Activated CD4-positive, alpha-beta T cell treated with anti-CD3 and anti-CD28 coated beads, Interleukin-2, Interleukin-4, amounts not matched to agents 100 ng/mL and 50 ng/mL, durations not matched to agents 16 hours and 8 hours (primary cell): ENCODE results near the gene PDGFD.

Experiments
- DNase-seq: peaks from one replicate; pipeline ENCODE4 v3.0.0-alpha.2; 2020; ENCODE audit warnings: low spot score

PDGFD gene

DNA sequence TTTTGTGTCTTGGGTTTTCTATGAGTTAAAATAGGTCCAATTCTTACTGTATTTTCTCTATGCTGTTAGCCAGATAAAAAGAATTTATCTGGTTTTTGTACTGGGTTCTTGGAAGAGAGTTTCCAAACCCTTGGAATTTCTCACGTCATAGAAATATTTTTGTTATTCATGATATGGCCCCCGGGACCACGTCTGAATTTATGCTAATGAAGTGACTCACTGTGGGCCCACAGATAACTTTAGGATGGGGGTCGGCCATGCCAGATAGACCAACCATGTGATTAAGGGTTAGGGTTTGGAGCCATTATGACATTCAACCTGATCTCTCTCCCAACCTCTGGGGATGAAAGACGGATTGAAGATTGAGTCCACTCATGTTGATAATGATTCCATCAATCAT, 163.1 kb downstream of the PDGFD start:
- DNase-seq: no peak

DNA sequence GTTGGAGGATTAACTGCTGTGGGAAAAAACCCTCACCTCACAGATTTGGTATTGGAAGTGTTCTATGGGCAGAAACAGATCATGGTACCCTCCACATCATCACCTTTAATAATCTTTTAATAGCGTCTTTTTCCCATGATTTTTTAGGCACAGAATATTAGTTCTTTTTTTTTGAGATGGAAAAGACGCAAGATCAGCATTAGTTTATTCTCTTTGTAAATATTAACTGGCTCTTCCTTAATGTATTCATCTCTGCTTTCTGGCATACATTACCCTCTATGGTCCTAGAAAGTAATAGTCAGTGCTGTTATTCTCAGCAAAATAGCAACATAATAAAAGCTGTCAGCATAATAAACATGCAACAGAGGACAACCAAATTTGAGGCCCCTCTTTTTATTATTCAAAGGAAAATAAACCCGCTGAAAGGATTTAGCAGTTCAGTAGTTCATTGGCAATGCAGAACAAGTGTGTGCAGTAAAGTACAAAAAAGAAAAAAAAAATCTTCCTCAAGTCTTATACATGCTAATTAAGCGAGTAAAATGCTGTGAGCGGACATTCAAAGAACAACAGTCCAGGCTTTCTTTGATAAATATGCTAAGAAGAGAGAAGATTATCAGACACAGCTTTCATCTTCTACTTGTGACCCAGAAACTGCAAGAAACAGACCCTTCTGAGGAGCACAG, 165.0 kb downstream of the PDGFD start:
- DNase-seq: no peak

GRCh38 chr11:103997082-103997481, 166.9 kb downstream of the PDGFD start:
- DNase-seq: no peak

DNA sequence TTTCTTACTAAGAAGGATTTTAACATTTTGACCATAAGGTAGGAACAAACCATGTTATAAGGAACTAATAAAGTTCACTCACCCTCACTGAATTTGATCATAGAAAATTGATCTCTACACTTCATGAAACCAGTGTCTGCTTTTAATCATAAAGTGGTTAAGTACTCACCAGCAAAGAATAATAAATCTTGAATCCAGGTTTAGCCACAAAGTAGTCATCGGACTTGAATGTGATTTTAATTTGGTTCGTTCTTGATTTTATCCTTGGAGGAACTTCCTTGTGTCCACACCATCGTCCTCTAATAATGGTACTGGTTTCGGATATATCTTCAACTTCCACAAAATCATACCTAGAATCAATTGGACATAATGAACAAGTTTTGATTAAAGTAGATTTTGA, 168.1 kb downstream of the PDGFD start:
- no peak for DNase-seq

- DNase-seq: no peak
These were observed 169.4 kb downstream of the PDGFD start for GRCh38 chr11:103994518-103994917.

DNA sequence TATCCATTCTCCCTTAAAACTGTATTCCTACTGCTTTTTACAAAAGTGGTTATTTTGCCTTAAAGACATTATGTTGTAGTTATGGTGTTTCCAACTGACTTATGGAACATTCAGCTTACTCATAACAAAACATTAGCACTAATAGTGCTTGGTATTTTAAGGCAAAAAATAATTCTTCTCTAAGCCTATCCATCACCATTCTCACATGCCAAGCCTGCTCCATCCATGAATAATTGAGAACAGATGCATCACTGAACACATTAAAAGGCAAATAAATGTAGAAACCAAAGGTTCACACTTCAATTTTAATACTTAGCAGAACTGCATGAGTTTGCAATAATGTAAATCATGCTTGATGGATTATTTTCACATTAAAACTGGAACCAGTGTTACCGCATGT, 169.9 kb downstream of the PDGFD start:
- no peak for DNase-seq

DNA sequence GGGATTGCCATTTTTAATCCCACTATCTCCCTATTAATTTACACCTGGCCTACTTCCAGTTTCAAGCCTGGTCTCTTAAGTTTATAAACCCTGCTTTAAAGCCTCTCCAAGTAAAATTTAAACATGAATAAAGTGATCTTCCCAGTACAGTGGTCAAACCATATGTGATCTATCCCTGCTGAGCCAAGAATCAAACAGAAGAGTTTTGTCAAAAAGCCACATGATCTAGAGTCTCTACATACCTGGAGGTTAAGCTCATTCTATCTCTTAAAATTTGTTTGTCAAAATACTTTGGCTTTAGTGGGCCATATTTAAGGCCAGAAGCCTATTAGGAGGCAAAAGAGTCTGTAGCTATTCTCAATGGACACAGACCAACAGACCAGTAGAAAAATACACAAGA, 170.4 kb downstream of the PDGFD start:
- DNase-seq: no peak

DNA sequence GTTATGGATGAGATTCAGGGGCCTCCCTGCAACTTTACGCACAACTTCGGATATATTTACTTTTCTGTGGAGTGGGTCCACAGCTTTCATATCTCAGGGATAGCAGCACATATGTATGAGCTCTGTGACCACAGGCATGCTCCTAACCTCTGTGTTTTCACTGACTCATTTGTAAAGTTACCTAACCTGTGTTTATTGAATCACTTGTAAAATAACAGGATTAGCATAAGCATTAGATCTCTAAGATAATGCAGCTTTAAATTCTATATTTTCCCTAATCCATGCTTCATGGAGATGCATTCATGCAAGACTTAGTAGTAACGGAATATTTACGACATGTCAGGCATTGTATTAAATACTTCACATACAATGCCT, 175.4 kb downstream of the PDGFD start:
- no peak for DNase-seq

DNA sequence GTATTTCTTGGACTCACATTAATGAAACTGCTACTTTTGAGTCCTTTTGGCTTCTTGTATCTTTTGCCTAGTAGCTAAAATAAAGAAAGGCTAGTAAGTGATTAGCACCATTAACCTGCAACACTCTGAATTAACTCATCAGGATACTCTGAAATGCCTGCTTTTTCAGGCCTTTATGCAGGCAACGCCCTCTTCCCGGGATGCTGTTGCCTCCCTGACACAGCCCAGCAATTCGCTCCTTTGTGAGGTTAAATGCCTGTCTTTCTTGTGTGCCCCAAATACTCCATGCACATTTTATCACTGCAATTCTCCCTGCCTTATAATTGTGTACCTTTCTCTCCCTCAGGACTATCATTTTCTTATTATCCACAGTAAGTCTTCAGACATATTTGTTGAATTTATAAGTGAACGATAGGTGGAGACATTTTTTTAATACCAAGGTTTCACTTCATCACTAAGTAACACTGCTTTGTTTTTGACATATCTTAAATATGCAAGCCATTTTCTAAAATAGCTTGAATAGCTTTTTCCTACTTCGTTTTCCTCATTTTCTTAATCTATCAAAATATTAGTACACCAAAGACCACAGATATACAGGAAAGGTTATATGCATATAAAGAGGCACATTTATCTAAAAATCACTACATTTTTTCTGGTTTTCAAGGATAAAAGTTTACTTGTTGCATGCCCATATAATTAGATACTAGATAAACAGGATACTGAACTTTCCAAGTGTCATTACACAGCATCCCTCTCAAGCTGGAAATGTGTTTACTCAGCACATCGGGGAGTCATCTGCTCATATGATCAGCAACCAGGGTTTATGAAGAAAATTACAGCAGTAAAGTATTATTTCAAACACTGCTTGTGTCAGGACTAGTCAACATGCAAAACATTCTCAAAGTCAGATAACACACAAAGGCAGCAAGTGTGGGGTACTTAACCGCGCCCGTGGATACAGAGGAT, 176.0 kb downstream of the PDGFD start:
- DNase-seq: no peak

DNA sequence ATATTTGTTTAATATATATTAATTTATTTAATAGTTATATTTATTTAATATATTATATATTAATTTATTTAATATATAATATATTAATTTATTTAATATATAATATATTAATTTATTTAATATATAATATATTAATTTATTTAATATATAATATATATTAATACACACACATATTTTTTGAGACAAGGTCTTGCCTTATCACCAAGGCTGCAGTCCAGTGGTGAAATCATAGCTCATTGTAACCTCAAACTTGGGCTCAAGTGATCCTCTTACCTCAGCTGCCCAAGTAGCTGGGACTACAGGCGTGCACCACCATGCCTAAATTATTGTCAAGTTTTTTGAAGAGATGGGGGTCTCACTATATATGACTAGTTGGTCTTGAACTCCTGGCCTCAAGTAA, 178.9 kb downstream of the PDGFD start:
- DNase-seq: no peak

DNA sequence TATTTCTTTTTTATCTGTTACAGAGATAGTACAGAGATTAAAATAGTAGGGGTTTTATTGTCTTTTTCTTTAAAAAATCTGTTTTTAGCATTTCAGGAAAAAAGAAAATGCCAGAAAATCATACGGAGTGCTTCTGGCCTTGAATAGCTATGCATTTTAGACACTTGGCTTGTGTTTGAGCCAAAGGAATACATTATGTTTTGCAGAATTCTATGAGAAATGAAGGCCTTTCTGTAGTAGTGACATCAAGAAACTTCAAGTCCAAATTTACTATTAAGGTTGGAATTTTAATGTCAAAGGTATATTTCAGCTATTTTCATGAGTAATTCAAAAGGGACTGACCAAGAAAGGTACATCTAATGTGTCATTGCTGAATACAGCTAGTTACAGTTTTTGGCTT, 183.8 kb downstream of the PDGFD start:
- DNase-seq: no peak

DNA sequence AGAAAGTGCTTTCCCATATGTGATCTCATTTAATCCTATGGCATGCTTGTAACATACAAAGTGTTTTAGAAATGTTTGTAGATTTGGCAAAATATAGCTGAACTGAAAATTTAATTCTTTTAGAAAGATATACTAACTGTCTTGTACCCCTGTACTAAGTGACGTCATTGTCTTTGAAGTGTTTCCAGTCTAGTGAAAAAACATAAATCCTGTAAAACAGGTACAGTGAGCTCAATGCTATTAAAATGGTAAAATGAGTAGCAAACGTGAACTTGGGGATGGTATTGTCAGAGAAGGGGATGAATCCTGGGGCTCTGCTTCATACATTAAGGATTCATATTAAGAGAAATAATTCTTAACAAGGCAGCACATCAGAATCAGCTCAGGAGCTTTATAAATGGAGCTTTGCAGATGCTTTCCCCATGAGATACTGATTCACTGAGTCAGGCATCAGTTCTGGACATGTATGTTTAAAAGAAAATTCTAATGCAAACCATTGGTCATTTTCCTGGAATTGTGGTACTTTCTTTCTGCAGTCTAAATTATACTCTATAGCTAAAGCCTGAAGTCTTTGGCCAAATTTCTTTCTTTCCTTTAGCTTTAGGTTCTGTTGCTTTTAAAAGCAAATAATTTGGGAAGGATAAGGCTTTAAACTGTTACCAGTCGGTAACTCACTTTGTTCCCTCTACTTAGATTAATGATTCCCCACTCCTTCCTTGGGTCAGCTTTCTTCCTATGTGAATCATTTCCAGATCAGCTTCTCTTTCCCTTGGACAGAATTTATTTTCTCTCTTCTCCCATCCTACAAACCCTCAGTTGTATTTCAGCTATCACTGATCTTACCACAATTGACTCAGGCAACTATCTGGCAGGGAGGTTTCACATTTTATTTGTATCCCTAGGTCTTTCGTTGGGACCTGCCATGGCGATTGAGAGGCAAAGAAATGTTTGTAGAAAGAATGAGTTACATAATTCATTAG, 185.0 kb downstream of the PDGFD start:
- DNase-seq: no peak

- no peak for DNase-seq
These were observed 191.9 kb downstream of the PDGFD start for GRCh38 chr11:103972013-103972412.

DNA sequence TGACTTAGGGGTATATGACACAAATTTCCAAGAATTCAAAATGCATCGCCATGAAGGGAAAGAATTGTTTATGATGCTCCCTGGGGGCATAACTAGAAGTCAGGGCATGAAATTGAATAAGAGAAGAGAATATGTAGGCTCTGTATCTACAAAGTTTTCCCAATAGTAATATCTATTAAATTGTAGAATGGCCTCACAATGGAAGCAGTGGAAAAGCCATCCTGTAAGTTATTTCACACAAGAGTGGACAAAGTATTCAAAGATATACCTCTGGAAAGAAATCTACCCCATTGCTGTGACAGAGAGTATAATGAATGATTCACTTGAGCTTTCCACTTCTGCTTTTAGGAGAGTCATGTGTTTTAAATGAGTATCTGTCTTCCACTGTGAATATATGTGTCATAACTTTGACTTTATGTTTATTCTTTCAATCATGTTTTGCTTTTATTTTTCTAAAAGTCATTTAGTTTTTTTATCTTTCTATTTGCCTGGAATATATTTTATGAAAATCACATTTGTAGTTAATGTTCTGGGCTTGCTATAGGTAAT, 193.2 kb downstream of the PDGFD start:
- DNase-seq: no peak

DNA sequence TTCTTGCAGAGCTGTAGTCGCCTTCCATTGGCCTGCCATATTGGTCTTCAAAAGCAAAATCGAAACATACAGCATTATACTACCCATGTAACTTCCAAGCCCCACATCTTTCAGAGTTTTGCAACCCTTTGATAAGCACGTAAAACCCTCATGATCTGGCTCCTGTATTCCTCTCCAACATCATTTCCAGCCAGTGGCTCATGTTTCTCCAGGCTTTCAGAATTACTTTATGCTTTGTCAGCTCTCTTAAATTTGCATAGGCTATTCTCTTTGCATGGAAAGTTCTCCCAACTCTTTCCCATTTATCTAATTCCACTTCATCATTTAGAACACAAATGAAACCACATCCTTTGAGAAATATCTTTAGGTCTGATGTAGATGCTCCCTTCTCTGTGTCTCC, 195.3 kb downstream of the PDGFD start:
- DNase-seq: no peak

GRCh38 chr11:103967985-103968384, 196.0 kb downstream of the PDGFD start:
- no peak for DNase-seq

GRCh38 chr11:103964390-103964789, 199.6 kb downstream of the PDGFD start:
- no peak for DNase-seq

DNA sequence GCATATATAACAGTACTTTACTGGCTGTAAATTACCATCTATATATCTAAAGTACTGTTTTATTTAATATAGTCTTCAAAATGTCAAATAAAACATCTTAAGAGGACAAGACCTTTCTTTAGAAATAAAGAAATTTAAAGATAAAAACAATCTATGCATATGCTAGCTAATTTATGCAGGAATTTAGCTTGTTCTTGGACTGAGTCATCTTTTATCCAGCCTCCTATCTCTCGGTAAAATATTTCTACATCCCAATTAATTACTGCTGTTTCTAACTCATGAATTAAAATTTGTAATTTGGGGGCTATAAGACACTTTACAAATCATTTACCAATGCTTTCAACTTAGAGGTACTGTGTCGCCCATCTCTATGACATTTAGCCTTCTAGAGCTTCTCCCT, 200.3 kb downstream of the PDGFD start:
- DNase-seq: no peak

DNA sequence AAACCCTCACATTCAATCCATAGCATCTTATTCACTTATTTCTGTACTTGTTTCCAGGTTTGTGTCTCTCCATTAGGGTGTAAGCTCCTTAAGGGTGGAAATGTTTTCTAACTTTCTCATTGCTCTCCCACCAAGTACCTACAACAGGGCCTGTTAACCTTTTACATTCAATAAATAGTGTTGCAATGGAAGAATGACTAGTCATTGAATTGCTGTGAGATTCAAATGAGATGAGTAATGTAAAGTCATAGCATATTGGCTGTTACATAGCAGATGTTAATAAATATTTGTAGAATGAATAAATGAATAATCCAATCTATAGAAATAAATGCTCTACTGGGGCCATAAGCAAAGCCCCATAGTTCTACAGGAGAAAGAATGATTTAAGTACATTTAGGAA, 202.9 kb downstream of the PDGFD start:
- DNase-seq: no peak

DNA sequence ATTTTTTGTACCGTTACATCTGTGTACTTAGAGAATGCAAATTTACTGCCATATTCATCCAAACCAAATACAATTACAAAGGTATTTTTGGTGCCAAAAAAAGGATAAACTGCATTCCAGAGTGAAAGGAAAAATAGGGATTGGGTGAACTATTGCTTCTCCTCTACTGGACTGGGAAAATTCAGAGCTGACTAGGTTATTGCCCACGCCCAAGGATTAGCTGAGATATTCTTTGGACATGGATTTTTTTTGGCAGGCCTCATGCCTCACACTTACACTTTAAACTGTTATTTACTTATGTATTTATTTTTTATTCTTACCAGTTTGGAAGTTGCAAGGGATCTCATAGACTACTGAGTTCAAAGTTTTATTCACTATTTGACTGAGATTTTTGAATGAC, 203.8 kb downstream of the PDGFD start:
- no peak for DNase-seq

- no peak for DNase-seq
These were observed 204.5 kb downstream of the PDGFD start for GRCh38 chr11:103959279-103959942.
